CD4-positive, alpha-beta T cell treated with Interleukin-17A for 1 hour (primary cell): ENCODE measurements around the gene TJAP1.
A peak's percentile ranks its signal among the peaks of the same experiment; 100 is the strongest.

ENCODE experiments used
- DNase-seq: peaks from one replicate; pipeline ENCODE4 v3.0.0-alpha.2; 2020

TJAP1 gene

GRCh38 chr6:43540507-43540906 is 63.1 kb downstream of the TJAP1 start:
- no peak for DNase-seq

GRCh38 chr6:43541774-43542471 is 64.6 kb downstream of the TJAP1 start:
- no peak for DNase-seq

- DNase-seq, result peak; percentile 20
Measured at GRCh38 chr6:43544461-43544860, 67.1 kb downstream of the TJAP1 start.

- no peak for DNase-seq
Measured at GRCh38 chr6:43547222-43547621, 69.9 kb downstream of the TJAP1 start.
